Measurements from ENCODE around the gene HOXB1.

HOXB1 gene

DNA sequence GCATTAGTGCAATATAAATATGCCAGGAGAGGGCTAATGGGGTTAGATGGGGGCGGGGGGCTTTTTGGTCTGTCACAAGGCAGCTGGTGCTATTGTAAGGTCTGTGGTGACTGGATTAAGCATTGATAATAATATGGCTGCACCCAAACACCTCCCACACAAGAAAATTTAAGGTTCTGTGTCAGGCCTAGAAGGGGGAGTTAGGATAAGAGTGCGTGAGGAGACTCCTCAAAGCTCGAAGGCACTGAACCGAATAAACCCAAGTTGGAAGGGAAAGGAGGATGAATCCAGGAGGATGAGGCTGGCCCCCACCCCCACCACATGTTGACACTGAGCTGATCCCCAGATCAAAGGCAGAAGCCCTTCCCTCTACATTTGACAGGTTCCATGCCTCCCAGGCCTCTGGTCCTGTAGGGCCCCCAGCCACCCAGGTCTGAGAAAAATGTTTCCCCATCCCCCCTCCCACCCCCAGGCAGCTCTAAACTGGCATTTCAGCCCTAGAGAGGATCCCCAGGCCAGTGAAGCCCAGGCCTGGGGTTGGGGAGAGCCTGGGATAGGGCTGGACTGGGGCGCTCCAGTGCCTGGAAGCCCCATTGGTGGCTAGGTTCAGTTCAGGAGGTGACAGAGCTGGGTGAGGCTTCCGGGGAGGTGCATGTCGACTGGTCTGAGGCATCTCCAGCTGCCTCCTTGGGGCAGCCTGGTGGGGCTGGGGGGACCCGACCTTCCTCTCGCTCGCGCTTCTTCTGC, 1.7 kb downstream of the HOXB1 start:
- TF ChIP-seq, protein P1, sequence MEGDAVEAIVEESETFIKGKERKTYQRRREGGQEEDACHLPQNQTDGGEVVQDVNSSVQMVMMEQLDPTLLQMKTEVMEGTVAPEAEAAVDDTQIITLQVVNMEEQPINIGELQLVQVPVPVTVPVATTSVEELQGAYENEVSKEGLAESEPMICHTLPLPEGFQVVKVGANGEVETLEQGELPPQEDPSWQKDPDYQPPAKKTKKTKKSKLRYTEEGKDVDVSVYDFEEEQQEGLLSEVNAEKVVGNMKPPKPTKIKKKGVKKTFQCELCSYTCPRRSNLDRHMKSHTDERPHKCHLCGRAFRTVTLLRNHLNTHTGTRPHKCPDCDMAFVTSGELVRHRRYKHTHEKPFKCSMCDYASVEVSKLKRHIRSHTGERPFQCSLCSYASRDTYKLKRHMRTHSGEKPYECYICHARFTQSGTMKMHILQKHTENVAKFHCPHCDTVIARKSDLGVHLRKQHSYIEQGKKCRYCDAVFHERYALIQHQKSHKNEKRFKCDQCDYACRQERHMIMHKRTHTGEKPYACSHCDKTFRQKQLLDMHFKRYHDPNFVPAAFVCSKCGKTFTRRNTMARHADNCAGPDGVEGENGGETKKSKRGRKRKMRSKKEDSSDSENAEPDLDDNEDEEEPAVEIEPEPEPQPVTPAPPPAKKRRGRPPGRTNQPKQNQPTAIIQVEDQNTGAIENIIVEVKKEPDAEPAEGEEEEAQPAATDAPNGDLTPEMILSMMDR (IDR thresholded peaks at IDR 0.05; ENCODE audit: low read depth, low read length, missing control alignments) = no peak
- H3K4me3 ChIP-seq (ENCODE audit: low read depth, low read length) = no peak overlapping the region
- in situ Hi-C loops (cut with HindIII; ENCODE audit: low sequenced_read_pairs) = no loop called here
- no peak for DNase-seq (ENCODE audit: low read depth)

GRCh38 chr17:48528153-48528935, 2.5 kb downstream of the HOXB1 start:
- DNase-seq (ENCODE audit: low read depth) = no peak
- in situ Hi-C loops (cut with HindIII; ENCODE audit: low sequenced_read_pairs) = no loop called here
- TF ChIP-seq, protein P1 (IDR thresholded peaks at IDR 0.05; ENCODE audit: low read depth, low read length, missing control alignments) = no peak

DNA sequence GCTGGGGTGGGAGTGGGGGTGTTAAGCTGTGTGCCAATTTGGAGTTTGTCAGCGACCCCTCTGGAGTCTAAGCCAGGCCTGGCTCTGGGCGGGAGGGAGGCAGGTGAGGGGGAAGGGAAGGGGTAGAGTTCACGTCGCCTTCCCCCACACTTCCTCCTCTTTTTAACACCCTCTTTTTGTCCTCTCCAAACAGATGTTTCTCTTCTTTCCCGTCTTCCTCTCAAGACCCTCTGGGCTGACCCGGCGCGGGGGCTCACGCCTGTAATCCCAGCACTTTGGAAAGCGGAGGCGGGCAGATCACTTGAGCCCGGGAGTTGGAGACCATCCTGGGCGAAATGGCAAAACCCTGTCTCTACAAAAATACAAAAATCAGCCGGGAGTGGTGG, 3.3 kb downstream of the HOXB1 start:
- DNase-seq (ENCODE audit: low read depth) = no peak
- no peak overlapping the region for H3K4me3 ChIP-seq (ENCODE audit: low read depth, low read length)
- TF ChIP-seq, protein P1 (IDR thresholded peaks at IDR 0.05; ENCODE audit: low read depth, low read length, missing control alignments) = no peak
- in situ Hi-C loops (cut with HindIII; ENCODE audit: low sequenced_read_pairs) = no loop called here

More at GRCh38 chr17:48528153-48528935, 2.5 kb downstream of the HOXB1 start:
- no peak overlapping the region for H3K4me3 ChIP-seq (ENCODE audit: low read depth, low read length)

DNA sequence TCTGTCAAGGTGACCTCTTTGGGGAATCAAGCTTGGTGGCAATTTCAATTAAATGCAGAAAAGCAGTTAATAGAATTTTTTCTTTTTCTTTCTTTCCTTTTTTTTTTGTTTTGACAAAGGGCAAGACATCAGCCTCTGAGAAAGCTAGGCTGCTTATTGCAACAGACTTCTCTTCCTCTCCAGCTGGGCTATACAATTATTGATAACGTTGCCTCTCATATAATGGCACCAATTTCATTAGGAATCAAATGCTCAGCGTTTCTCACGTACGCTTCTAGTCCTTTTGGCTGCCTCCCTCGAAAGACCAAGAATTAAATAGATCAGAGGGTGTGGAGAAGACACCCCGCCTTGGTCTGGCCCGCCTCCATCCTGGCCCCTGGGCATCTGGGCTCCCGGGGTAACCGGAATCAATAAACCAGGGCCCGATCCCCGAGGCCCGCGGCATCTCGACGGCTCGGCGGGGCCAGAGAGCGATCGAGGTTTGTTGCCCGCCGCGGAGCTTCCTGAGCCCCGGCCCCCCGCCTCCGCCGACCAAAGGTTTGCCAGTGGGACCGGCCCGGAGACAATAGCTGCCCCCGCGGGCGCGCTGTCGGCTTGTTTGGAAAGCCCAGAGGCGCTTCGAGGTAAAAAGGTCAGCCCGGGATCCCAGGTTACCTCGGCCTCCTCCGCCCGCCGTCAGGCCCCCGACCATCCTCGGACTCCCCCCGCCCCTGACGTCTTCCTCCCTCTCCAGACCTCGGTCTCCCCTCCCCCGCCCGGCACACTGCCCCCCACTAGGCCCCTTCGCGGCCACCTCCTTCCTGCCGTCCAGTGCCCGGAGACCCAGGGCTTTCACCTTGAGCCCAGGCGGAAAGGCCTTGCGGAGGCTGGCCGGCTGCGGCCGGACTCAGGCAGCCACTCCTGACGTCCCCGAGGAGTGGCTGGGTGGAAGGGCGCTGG, 3.9 kb downstream of the HOXB1 start:
- TF ChIP-seq, protein P1 (IDR thresholded peaks at IDR 0.05; ENCODE audit: low read depth, low read length, missing control alignments) = no peak
- no peak overlapping the region for H3K4me3 ChIP-seq (ENCODE audit: low read depth, low read length)
- in situ Hi-C loops (cut with HindIII; ENCODE audit: low sequenced_read_pairs) = no loop called here
- DNase-seq (ENCODE audit: low read depth) = no peak

DNA sequence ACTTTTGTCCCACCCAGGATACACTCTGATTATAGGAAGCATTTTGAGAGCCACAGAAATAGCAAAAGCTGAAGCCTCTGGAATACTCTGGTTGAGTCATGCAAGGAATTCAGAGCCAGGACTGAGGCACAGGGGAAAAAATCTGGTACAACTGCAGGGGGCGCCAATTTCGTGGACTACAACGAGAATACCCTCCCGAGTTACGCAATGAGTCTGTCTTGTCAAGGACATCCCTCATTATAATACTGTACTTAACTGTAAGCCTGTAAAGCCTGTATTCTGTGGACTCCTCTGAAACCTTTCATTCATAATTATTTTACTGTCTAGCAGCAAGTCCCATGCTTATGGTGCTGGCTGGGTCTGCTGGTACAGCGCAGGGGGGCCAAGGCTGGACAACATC, 7.8 kb downstream of the HOXB1 start:
- in situ Hi-C loops (cut with HindIII; ENCODE audit: low sequenced_read_pairs) = no loop called here

More for the DNA sequence above, 7.8 kb downstream of the HOXB1 start:
- no peak overlapping the region for H3K4me3 ChIP-seq (ENCODE audit: low read depth, low read length)
- TF ChIP-seq, protein P1 (IDR thresholded peaks at IDR 0.05; ENCODE audit: low read depth, low read length, missing control alignments) = peak; percentile 32
- DNase-seq (ENCODE audit: low read depth) = no peak
